ENCODE measurements around the gene MAG. TPM values are rescaled to one million over a fixed set of nuclear protein-coding genes. Genes with fewer than 3 reads are reported as not detected.

The MAG gene
- total RNA-seq, 1 donor, result not detected

DNA sequence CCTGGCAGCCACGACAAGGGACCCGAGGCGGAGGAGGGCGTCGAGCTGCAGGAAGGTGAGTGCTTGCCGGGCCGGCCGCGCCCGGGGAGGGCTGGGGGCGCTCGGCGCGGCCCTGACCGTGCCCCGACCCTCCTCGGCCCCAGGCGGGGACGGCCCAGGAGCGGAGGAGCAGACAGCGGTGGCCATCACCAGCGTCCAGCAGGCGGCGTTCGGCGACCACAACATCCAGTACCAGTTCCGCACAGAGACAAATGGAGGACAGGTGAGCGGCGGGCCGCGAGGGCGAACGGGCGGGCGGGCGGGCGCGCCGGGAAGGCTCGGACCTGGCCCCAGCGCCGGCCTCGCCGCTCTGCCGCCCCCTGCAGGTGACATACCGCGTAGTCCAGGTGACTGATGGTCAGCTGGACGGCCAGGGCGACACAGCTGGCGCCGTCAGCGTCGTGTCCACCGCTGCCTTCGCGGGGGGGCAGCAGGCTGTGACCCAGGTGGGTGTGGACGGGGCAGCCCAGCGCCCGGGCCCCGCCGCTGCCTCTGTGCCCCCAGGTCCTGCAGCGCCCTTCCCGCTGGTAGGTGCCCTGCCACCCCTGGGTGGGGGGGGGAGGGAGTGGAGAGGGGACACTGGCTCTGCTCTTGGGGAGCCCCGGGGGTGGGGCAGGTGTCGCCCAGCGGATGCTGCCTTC is 22.4 kb upstream of the MAG start:
- peak; percentile 71 for DNase-seq (ENCODE audit: low read depth)
- TF ChIP-seq, protein P1, sequence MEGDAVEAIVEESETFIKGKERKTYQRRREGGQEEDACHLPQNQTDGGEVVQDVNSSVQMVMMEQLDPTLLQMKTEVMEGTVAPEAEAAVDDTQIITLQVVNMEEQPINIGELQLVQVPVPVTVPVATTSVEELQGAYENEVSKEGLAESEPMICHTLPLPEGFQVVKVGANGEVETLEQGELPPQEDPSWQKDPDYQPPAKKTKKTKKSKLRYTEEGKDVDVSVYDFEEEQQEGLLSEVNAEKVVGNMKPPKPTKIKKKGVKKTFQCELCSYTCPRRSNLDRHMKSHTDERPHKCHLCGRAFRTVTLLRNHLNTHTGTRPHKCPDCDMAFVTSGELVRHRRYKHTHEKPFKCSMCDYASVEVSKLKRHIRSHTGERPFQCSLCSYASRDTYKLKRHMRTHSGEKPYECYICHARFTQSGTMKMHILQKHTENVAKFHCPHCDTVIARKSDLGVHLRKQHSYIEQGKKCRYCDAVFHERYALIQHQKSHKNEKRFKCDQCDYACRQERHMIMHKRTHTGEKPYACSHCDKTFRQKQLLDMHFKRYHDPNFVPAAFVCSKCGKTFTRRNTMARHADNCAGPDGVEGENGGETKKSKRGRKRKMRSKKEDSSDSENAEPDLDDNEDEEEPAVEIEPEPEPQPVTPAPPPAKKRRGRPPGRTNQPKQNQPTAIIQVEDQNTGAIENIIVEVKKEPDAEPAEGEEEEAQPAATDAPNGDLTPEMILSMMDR (IDR thresholded peaks at IDR 0.05; ENCODE audit: insufficient read depth, low read length), result peak; percentile 59
- peak overlapping the region; percentile 68 for H3K4me3 ChIP-seq (ENCODE audit: low read depth, low read length)

- H3K4me3 ChIP-seq (ENCODE audit: low read depth, low read length), result peak overlapping the region; percentile 68
- no peak for DNase-seq (ENCODE audit: low read depth)
- TF ChIP-seq, protein P1 (IDR thresholded peaks at IDR 0.05; ENCODE audit: insufficient read depth, low read length), result no peak
Measured at GRCh38 chr19:35270381-35270811, 21.6 kb upstream of the MAG start.

DNA sequence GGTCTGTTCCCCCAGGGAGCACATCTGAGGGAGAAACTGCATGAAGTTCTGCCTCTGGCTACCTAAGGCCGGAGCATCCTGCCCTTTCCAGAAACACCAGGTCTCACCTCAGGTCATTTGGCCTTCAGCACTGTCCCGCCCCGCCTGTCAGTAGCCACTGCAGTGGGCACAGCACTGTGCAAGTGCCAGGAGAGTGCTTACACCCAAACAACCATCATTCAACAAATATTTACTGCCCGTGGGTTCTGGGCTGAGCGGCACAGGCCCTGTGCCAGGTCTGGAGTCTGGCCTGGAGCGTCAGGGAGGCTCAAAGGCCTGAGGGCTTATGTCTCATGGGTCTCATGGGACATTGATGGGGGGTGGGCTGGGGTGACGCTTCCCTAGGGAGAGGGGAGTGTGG is 20.4 kb upstream of the MAG start:
- TF ChIP-seq, protein P1 (IDR thresholded peaks at IDR 0.05; ENCODE audit: insufficient read depth, low read length), result no peak
- no peak for DNase-seq (ENCODE audit: low read depth)
- H3K4me3 ChIP-seq (ENCODE audit: low read depth, low read length), result no peak overlapping the region

DNA sequence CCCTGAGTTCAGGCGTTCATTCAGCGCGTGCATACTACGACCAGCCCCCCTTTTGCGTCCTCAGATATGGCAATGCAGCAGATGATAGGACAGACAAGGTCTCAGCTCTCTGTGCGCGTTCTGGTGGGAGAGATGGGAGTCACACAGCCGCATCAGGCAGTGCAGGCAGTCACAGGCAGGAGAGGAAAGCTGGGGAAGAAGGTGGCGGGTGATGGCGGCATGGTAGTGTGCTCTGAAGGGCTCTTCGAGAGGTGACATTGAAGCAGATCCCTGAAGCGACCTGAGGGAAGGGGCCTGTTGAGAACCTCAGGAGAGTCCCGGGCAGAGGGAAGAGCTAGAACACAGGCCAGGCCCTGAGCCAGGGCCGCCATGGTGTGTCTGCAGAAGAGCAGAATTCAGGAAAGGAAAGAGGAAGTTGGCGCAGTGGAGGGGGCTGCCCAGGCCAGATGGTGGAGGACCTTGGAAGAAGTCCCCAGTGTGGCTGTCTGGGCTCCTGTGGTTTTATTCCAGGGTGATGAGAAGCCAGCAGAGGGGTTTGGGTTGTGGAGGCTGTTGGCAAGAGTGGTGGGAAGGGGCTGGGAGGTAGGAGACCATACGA is 19.7 kb upstream of the MAG start:
- TF ChIP-seq, protein P1 (IDR thresholded peaks at IDR 0.05; ENCODE audit: insufficient read depth, low read length), result no peak
- DNase-seq (ENCODE audit: low read depth), result no peak
- no peak overlapping the region for H3K4me3 ChIP-seq (ENCODE audit: low read depth, low read length)

DNA sequence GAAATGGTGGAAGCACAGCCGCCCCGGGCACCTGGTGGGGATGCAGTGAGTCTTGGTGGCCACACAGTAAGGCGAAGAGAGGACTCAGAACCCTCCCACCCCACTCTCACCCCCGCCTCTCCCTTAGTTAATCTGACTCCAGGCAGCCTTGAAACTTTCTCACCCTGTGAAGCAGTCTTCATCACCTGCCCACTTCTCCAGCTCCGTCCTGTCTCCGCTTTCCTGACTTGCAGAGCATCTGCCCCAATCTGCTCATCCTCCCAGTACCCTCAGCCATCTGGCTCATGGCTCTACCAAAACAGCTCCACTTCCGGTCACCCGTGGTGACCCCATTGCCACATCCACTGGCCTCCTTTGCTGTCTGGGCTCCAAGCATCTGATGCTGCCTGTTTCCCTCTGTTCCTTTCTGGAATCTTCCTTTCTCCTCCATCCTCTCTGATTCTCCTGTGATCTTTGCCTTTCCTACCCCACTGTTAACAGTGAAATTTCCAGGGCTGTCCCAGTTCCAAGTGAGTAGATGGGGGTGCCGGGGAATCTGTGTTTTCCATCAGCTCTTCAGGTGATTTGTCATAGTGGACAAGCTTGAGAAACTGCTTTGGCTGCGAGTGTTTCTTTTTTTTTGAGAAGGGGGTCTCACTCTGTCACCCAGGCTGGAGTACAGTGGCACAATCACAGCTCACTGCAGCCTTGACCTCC is 18.9 kb upstream of the MAG start:
- DNase-seq (ENCODE audit: low read depth), result no peak
- TF ChIP-seq, protein P1 (IDR thresholded peaks at IDR 0.05; ENCODE audit: insufficient read depth, low read length), result no peak

DNA sequence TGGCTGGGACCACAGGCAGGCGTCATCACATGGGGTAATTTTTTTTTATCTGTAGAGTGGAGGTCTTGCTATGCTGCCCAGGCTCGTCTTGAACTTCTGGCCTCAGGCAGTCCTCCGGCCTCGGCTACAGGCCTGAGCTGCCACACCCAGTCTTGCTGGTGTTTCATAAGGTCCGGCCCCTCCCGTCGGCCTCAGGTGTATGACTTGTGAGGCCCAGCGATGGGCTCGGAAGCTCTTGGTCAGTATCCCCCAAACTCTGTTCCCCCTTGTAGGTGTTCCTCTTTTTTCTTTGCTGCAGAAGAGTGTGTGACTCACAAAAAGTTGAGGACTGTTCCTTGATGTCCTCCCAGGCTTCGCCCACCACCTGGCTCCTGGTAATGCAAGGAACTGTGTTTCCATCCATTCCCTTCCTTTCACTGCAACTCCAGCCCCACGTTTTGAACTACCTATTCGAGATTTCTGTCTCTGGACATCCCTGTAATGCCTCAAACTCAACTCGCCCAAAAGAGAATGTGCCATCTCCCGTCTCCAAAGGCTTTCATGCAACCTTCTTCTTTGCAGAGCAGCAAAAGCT is 18.2 kb upstream of the MAG start:
- no peak overlapping the region for H3K4me3 ChIP-seq (ENCODE audit: low read depth, low read length)
- no peak for DNase-seq (ENCODE audit: low read depth)
- TF ChIP-seq, protein P1 (IDR thresholded peaks at IDR 0.05; ENCODE audit: insufficient read depth, low read length), result no peak

More for the DNA sequence above, 18.9 kb upstream of the MAG start:
- no peak overlapping the region for H3K4me3 ChIP-seq (ENCODE audit: low read depth, low read length)
